GM18907 (cell line): ENCODE data around the gene ZSWIM7.
"Not testable (repeated sequence)": the region's sequence is repeated elsewhere in the genome, so short reads cannot be mapped to it uniquely, and the experiment has no call there.

ENCODE experiments used
- ATAC-seq: cut with Tn5 transposase; IDR thresholded peaks from one replicate; pipeline ENCODE4 v1.9.1; 2021; ENCODE audit warnings: mild to moderate bottlenecking, moderate library complexity; ENCODE audit not compliant: unreplicated experiment

Gene ZSWIM7

DNA sequence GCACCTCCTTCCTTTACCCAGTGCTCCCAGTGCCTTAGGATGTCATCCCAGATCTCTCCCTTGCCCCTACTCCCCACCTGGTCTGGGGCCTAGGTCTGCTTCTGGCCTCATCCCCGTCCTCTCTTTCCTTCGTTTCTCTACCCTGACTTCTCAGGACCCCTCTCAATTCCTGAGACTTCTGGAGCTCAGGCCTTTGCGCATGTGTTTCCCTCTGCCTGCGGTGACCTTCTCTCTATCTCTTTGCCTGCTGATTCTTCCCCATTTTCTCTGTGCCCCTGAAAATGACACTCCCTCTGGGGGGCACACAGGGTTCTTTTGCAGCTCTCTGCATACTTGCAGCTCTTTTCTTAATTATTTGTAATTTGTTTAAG, 41.0 kb downstream of the ZSWIM7 start:
- no peak for ATAC-seq

DNA sequence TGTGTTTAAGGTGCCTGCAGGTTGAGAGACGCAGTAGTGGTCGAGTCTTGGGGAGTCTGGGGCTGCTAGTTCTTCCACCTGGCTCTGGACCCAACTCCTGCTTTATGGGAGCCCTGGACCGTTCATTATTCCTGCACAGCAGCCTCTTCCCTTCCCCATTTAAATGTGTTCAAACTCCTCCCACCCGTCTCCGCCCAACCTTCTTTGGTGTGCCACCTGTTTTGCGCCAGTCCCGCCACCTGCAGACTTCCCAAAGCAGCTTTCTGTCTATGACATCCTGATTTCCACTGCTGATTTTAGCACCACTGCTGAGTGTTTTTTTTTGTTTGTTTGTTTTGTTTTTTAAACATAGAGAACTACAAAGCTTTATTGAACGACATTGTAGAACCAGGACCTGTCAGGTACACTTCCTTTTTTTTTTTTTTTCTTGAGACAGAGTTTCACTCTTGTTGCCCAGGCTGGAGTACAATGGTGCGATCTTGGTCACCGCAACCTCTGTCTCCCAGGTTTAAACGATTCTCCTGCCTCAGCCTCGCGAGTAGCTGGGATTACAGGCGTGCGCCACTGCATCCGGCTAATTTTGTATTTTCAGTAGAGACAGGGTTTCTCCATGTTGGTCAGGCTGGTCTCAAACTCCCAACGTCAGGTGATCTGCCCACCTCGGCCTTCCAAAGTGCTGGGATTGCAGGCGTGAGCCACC, 41.7 kb downstream of the ZSWIM7 start:
- ATAC-seq, result no peak

DNA sequence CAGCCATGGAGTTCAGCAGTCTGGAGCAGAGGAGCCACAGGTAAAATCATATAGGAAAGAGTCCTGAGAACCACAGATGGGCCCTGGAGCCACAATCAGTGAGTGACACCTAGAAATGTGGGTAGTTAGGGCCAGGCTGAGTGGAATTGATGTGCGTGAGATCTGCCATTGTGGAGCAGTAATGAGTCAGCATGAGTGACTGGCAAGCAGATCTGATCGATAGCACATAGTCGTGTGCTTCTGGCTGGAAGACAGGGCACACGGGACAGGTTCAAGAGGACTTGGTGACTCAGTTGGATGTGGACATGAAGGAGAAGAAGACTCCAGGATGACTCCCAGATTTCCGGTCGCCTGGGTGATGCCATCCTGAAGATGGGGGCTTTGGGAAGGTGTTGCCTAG, 42.3 kb downstream of the ZSWIM7 start:
- ATAC-seq, result no peak

DNA sequence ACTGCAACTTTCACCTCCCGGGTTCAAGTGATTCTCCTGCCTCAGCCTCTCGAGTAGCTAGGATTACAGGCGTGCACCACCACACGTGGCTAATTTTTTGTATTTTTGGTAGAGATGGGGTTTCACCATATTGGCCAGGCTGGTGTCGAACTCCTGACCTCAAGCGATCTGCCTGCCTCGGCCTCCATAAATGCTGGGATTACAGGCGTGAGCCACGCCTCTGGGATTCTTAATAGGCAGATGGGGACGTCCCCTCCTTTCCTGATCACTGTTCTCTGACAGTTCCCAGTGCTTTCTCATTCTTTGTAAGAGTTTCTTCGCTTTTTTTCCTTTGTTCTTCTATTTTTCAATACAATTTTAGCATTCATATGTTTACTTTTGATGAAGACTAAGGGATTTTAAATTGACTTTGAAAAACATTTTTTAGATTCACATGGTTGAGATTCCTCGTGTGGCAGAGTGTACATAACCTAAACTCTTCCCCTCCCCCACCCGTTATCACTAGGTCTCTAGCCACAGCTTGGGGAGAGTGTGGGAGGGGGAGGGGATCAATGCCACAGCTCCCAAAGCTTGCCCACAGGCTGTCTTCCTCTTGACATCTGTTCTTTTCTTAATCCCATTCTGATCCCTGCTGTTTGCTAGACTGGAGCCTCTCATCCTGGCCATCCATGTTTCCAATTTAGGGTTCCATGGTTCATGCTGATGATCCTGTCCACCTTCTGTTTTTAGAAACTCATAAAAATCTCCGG, 43.5 kb downstream of the ZSWIM7 start:
- no peak for ATAC-seq

DNA sequence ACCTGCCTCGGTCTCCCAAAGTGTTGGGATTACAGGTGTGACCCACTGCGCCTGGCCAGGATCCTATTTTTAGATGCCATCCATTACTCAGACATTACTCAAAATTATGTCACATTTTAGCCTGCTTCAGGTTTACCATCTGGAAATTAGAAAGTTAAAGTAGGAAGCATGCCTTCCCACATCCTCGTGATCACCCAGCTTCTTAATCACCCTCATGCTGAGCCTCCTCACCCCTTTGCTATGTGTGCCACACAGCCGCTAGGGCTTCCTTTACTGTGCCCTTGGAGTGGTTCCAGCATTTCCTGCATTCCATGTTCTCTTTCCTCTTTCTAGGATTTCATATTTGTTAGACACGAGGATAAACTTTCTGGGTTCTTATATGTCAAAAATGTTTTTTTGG, 45.3 kb downstream of the ZSWIM7 start:
- no peak for ATAC-seq

DNA sequence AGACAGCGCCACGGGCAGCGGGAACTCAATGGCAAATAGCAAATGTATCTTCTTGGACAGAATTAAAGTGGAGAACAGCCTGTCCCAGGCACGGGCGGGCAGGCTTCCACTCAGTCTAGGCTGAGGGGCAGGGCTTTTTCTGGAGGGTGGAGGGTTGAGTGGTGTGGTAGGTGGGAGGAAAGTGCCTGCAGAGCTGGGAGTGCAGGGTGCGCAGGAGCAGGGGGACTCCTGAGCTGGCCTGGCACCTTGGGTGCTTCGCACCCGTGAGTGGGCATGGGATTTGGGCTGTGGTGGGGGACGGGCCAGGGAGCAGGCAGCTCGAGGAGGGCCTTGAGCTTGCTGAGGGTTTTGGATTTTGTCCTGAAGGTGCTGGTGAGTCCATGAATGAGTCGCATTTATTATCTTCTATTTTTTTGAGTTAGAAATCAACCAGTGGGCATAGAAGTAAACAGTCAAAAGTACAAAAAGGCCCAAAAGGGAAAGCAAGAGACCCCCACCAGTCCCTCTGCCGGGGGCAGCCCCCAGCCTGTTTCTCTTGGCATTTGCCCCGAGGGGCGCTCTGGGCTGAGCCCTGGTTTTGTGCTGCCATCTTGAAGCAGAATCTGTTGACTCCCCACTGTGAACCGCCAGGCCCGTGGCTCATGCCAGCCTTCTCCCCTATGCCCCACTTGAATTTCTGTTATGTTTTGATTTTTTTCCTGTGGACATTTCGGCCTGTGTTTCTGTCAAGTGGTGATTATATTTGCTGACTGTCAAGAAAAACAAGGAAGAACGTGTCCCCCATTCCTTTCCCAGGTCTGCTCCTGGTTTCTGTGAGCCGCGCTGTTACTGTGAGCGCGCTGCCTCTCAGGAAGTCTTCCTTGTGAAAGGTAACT, 46.4 kb downstream of the ZSWIM7 start:
- no peak for ATAC-seq

DNA sequence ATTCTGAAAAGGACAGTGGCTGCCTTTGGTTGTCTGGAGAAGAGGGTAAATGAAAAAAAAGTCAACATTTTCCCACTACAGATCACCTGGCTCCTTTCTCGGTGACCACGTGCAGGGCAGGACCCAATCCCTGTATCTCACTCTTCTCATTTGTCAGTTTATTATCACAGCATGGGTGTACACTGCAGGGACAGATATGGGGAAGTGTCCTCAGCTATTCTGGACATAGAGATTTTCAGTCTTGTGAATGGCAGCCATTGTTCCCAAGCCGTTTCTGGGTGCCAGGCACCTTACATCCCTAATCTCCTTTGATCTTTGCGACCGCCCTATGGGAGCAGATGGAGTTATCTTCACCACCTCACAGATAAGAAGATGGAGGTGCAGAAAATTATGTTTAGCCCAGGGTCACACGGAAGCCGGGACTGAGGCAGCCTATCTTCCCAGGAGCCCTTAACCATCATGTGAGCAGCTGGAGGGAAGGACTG, 47.4 kb downstream of the ZSWIM7 start:
- no peak for ATAC-seq

DNA sequence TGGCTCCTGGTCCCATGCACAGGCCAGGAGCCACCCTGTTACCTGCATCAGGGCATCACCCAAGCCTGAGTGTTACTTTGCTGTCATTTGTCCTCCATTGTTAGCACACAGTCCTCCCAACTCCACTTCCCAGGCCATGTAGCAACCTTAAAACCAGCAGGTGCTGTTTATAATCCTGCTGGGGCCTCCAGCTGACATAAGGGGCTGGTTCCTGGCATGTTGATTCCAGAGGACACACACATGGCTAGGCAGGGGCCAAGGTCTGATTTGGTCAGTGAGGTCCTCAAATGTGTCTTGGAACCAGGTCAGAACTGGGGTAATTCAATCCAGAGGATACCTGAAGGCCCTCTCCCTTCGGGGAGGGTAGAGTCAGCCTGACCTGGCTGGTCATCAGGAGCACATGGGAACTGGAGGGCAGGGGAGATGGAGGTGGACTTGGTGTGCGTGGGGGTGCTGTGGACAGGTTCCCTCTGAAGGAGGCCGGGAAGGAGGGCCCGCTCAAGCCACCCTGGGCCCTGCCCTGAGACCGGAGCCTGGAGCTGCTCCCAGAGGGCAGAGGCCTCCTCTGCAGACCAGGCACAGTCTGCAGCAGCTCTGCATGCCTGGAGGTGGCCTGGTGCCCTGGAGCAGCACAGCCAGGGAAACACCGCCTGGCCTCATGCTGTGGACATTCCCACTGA, 48.0 kb downstream of the ZSWIM7 start:
- ATAC-seq, result no peak

DNA sequence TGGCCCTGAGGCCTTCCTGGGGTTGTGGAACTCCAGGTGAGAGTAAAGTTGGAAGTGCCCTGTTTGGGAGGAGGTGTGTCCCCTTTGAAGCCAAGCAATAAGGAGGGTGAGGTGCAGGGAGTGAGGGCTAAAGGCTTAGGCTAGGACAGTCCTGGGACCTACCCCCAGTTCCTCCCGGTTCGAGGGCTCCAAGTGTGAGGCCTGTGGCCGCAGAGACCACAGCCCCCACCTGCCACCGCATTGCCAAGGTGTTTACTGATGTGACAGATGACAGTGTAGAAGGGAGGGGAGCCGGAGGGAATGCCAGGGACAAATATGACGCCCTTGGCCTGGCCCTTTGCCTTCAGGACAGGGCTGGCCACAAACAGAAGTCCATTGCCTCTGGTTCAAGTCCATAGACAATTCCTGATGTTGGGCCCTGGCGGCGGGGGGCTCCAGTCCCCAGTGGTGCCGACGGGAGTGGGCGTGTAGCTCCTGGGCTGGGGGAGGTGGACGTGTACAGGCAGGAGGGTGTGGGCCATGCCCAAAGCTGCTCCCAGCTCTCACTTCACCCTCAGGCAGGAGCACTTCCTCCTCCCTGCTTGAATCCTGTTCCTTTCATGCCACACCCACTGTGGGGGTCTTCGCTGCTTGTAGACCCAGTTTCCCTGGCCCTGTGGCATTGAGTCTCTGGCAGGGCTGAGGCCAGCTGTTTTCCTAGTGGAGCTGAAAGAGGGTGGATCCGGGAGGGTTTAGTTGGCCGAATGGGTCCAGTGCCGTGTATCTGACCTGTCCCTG, 51.3 kb downstream of the ZSWIM7 start:
- ATAC-seq, result no peak

DNA sequence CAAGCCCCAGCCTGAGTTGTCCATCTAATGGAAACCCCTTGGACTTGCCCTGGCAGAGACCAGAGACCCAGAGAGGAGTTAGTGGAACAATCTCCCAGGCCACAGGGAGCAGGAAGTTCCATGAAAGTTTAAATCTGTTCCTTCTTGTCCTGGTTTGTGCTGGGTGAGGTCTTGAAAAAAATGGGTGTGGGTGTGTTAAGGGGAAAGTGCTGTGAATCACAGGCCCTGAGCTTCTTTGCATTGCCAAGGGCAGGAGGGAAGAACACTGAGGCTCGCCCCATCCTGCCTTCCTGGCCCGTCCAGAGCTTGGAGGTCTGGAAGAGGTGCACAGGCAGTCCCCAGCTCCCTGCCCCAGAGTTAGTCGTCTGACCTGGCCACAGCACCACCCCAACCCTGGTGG, 52.2 kb downstream of the ZSWIM7 start:
- no peak for ATAC-seq

DNA sequence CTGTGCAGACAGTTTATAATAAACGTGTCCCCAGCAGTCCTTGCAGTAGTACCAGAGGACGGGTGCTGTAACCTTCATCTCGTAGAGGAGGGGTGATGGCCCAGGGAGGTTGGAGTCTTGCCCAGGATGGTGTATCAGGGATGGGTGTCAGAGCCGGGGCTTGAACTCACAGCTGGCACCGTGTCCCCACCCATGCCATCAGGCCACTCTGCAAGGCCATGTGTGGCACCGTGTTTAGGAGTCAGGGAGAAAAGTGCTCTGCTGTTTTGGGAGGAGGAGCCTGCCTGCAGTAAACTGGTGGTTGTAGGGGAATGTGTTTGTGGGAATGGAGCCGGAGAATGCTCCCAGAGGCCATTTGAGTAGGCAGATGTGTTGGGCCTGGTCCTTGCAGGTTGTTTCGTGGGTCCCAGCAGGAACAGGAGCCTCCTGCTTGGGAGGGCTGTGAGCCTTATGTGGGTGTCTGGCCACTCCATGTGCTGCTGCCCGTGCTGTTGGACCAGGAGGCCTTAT, 52.8 kb downstream of the ZSWIM7 start:
- ATAC-seq, result no peak

DNA sequence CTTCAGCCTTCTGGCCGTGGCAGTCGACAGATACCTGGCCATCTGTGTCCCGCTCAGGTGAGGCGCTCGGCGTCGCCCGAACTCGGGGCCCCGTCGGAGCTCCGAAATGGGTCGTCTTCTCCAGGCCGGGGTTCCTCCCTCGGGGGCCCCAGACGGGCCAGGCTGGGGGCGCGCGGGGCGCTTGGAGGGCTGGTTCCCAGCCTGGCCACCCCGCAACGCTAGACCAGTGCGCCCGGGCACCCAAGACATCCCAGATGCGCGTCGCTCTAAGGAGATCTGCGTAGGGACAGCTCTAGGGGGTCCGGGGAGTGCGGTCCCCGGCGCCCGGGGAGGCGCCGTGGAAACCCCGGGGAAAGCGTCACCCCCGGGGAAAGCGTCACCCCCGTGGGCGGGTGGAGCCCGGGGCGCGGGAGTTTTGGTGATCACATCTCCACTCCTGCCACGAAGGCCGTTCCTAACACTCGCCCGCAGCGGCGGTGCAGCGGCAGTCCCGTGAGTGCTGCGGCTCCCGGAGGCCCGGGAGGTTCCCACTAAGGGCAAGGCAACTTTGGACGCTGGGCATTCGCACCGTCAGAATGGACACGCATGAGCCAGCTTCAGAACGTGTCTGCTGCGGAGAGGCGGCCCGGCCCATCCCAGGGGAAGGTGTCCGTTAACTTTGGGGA, 53.8 kb downstream of the ZSWIM7 start:
- ATAC-seq, result peak; percentile 8

DNA sequence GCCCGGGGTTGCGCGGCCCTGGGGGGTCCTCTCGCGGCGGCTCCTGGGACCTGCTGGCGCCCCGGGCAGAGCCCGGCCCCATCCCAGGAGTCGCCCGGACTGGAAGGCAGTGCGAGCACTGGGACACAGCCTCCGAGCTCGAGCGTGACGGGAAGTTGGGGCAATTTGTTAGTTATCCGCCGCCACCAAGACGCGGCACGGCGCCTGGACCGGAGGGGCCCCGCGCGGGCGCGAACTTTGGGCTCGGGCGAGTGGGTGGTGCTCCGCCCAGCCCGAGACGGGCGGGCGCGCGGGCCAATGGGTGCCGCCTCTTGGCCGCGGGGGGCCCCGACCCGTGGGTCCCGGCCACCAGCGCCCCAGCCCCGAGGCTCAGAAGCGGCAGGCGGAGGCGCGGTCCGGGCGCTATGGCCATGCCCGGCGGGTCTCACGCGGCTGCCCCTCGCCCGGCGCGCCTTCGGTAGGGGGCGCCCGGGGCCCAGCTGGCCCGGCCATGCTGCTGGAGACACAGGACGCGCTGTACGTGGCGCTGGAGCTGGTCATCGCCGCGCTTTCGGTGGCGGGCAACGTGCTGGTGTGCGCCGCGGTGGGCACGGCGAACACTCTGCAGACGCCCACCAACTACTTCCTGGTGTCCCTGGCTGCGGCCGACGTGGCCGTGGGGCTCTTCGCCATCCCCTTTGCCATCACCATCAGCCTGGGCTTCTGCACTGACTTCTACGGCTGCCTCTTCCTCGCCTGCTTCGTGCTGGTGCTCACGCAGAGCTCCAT, 54.6 kb downstream of the ZSWIM7 start, which contains the start of gene ADORA2B:
ADORA2B (plus strand) TSS at position 372 of the 768 bp plus-strand sequence; CDS start at position 491, 119 bp downstream.
- ATAC-seq, result peak; percentile 59

DNA sequence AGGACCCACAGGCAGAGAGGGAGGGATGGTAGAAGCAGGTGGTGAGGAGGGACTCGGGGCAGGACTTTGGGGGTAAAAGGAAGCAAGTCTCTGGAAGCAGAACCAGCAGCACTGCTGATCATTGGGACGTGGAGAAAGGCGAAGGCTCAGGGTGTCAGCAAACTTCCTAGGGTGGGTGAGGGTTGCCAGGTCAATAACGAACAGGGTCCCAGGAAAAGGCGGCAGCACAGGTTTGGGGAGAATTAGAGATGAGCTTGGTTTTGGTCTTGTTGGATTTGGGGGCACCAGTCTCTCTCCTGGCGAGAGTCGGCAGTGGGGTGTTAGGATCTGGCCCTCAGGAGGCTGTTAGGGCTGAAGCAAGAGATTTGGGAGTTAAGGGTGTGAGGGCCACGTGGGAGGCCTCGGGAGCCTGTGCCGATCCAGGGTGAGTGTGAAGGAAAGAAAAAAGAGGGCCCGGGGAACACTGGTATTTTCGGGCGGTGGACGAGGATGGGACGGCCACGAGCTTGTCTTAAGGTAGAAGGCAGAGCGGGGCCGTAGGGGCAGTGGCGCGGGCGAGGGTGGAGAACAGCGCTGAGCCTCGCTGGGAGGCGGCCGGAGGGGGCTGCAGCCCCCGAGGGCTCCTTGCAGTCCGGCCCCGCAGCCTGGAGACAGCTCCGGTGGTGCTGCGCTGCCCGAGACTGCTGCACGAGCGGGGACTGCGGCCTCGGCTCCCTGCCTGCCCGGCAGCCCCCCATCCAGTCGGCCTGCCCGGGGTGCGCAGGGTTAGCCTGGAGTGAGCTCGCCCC, 55.3 kb downstream of the ZSWIM7 start:
- ATAC-seq, result no peak

DNA sequence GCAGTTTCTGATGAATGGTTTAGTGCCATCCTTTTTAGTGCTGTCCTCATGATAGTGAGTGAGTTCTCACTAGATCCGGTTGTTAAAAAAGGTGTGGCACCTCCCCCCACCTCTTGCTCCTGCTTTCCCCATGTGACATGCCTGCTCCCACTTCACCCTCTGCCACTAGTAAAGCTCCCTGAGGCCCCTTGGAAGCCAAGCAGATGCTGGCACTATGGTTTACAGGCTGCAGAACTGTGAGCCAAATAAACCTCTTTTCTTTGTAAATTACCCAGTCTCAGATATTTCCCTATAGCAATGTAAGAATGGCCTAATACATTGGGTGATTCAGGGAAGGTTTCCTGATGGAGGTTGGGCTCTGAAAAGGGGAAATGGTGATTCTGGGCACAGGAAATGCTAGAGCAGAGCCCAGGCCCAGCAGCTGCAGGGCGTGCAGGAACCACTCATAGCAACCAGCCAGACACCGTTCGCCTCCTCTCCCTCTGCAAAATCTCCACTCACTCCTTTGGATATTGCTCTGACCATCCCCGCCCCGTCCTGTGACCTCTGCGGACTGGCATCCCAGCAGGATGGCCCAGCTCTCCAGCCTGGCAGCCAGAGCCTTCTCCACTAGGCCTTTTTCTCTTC, 57.2 kb downstream of the ZSWIM7 start:
- no peak for ATAC-seq

DNA sequence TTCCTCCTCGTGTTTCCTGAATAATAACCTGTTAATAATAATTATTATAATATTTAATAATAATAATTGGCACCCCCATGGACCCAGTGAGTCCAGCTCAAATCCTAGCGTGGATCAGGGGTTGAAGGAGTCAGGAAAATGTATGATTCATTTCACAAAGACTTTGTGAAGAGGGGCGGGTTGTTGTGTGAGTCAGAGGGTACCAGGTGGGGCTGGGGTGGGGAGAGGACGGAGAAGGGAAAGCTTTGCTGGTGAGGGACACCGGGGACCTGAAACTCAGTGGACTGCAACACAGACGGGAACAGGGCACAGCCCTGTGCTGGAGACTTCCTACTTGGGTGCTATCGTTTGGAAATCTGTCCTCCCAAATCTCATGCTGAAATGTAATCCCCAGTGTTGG, 57.7 kb downstream of the ZSWIM7 start:
- ATAC-seq, result no peak

DNA sequence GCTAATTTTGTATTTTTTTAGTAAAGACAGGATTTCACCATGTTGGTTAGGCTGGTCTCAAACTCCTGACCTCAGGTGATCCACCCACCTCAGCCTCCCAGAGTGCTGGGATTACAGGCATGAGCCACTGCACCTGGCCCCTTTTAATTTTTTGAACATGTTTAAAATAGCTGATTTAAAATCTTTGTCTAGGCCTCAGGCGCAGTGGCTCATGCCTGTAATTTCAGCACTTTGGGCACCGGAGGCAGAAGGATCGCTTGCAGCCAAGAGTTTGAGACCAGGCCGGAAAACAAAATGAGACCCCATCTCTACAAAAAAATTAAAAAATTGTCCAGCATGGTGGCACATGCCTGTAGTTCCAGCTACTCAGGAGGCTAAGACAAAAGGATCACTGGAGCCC, 63.0 kb downstream of the ZSWIM7 start:
- not testable (repeated sequence) for ATAC-seq
